GM18951 (cell line): ENCODE results near the gene KDM3A.

Experiments used
- POLR2A ChIP-seq: IDR thresholded peaks from 4 replicates; pipeline ENCODE4 v1.6.1; 2011; ENCODE audit warnings: mild to moderate bottlenecking; ENCODE audit not compliant: insufficient read length, insufficient read depth; ENCODE audit errors: extremely low read depth
- in situ Hi-C: fragments of 300-500 bp; cut with MboI; formaldehyde crosslinking; loops from one replicate; pipeline ENCODE4 v1.12.0; 2022; ENCODE audit warnings: low sequenced_read_pairs, mixed read lengths, inconsistent platforms; ENCODE audit not compliant: unreplicated experiment

Gene KDM3A

DNA sequence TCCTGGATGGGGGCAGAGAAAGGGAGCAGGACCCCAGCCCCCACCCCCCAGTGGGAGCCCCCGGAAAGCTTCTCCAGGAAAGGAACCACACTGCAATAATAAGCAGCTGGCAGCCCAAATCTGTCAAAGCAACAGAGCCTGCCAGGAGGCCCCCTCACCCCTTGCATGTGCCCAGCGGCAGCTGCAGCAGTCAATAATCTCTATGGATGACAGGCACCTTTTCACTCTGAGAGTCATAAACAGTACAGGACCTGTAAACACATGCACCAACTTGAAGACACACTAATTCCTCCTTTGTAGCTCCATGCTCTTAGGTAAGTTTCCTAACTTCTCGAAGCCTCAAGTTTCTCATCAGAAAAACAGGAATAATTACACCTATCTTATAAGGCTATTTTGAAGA, 26.2 kb upstream of the KDM3A start:
- in situ Hi-C loops, result no loop called here
- no peak for TF ChIP-seq POLR2A

DNA sequence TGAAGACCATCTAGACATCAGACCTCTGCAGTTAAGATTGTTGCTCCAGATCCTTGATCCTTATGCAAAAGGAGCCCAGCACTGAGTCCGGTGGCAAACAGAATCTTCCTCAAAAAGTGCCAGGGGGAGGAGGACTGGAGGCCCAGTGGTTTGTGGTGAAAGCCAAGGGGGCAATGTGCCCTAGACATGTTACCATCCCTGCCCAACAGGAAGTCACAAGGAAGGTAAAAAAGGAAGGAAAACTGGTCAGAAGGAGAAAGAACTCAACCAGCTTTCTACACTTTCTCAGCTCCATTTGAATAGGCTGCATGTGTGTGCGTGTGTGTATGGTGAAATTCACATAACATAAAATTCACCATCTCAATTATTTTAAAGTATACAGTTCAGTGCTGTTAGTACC, 25.0 kb upstream of the KDM3A start:
- TF ChIP-seq POLR2A, result no peak
- in situ Hi-C loops, result no loop called here

DNA sequence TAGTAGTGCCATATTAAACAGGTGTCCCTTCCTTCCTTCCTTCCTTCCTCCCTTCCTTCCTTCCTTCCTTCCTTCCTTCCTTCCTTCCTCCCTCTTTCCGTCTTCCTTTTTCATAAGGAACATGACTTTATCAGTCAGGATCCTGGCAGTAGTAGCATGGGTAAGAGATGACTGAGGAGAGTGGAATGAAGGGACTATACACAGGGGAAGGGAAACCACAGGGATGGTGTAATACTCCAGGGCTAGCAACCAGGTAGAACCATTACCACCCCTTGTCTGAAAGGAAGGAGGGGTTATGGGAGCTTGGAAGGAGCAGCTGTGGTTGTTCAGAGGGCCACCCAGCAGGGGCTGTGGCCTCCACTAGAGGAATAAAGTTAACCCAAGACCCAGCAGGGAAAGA, 23.2 kb upstream of the KDM3A start:
- TF ChIP-seq POLR2A, result no peak
- in situ Hi-C loops, result no loop called here

DNA sequence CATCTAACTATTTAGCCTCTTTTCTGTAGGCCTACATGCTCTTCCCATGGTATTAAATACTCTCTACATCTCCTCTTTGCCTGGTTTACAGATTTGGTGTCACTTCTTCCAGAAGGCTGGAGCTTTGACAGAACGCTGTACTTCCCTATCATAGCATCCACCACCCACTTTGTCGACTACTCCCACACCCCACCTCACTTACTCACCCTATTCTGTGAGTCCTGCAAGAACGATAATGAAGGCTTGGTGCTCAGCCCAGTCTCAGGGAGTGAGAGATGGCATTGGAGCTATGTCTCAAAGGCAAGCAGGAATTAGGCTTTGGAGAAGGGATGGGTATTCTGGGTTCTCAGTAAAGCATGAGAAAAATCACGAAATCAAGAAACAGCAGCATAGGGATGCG, 20.3 kb upstream of the KDM3A start:
- TF ChIP-seq POLR2A, result no peak
- in situ Hi-C loops, result no loop called here

DNA sequence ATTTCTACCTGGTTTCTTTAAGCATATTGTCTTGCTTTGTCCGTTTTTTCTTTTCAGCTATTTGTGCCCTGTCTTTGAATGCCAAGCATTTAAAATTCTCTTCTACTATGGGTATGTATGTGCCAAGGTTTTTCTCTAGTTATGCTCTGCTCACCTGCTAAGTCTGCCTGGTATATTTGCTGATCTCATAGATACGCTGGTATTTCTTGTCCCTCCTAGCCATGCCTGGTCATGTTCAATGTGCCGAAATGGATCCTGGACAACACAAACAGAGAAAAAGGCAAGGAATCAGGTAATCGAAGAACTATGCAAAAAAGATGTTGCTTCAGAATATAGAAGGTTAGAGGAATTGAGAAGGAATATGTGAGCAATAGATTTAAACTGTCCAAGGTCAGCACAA, 14.9 kb upstream of the KDM3A start:
- TF ChIP-seq POLR2A, result no peak
- in situ Hi-C loops, result no loop called here

DNA sequence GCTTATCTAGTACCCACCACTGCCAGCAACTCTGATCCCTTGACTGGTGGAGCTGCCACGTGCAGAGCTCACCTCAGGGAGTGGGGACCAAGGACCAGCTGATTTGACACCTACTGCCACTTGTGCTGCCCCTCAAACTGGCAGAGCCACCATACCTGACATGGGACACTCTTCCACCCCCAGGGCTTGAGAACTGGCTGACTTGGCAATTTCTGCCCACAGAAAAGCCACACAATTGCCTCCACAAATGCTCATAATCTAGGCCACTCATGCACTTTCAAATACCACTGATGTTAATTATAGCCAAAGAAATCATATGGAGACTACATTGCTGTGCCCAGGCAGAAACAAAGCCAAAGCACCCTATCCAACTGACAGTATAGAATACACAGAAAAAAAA, 11.8 kb upstream of the KDM3A start:
- in situ Hi-C loops, result no loop called here
- TF ChIP-seq POLR2A, result no peak

DNA sequence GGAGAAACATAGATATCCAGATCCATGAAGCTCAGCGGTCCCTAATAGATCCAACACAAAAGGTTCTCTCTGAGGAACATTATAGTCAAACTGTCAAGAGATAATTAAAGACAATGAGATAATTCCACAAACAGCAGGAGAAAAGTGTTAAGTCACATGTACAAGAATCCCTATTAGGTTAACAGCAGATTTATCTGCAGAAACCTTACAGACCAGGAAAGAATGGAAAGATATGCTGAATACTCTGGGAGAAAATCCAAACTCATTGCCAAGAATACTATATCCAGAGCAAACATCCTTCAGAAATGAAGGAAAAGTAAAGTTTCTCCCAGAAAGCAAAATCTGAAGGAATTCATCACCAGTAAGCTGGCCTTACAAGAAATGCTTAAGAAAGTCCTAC, 10.8 kb upstream of the KDM3A start:
- in situ Hi-C loops, result no loop called here
- TF ChIP-seq POLR2A, result no peak

DNA sequence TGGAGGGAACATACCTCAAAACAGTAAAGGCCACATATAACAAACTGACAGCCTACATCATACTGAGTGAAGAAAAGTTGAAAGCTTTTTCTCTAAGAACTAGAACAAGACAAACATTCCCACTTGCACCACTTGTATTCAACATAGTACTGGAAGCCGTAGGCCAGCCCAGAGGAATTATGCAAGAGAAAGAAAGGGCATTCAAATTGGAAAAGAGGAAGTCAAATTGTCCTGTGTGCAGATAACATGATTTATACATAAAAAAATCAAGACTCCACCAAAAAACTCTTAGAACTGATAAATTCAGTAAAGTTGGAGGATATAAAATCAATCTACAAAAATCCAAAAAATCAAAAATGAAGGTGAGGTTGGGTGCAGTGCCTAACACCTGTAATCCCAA, 8.0 kb upstream of the KDM3A start:
- in situ Hi-C loops, result no loop called here
- no peak for TF ChIP-seq POLR2A

DNA sequence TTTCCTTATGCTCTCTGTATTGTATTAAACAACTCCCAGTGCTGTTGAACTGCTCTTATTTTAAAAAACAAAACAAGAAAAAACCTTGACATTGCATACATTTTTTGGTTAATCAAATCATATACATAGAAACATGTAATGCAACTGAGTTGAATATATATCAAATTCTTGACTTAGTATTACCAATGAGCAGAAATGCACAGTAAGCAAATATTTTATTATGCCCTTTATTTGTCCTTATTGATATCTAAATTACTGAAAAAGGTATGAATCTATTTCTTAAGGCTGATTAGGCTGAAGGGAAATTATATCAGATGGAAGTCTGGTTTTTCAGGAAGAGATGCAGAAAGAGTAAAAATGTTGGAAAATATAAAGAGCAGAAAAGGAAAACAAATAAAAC, 6.9 kb upstream of the KDM3A start:
- no peak for TF ChIP-seq POLR2A
- in situ Hi-C loops, result no loop called here

DNA sequence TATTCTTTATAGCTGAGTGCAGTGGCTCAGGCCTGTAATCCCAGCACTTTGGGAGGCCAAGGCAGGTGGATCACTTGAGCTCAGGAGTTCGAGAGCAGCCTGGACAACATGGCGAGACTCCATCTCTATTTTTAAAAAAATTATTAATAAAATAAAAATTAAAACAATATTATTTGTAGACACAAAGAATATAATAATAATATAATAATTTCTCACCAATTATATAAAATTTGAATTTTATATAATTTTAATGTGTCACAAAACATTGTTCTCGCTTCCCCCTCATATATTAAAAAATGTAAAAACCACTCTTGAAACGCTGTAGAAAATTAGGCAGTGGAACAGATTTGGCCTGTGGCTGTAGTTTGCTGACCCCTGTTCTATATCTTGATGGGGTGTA, 5.6 kb upstream of the KDM3A start:
- TF ChIP-seq POLR2A, result no peak
- in situ Hi-C loops, result no loop called here

DNA sequence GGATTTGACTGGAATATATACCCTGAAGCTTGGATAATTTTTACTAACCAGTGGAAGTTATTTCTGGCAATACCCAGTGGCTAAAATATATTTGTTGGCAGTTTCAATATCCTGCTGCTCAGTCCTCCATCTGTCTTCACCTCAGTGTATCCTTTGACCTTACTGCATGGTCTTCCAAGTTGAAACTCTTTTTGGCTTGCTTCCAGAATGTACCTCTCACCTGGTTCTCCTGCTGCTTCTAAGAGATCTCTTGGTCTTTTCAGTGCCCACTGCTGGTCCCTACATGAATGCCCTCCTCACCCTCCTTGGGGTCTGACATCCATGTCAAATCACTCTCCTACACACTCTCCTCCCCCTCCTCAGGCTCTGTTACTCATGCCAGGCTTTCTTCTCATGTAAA, 4.8 kb upstream of the KDM3A start:
- in situ Hi-C loops, result no loop called here

DNA sequence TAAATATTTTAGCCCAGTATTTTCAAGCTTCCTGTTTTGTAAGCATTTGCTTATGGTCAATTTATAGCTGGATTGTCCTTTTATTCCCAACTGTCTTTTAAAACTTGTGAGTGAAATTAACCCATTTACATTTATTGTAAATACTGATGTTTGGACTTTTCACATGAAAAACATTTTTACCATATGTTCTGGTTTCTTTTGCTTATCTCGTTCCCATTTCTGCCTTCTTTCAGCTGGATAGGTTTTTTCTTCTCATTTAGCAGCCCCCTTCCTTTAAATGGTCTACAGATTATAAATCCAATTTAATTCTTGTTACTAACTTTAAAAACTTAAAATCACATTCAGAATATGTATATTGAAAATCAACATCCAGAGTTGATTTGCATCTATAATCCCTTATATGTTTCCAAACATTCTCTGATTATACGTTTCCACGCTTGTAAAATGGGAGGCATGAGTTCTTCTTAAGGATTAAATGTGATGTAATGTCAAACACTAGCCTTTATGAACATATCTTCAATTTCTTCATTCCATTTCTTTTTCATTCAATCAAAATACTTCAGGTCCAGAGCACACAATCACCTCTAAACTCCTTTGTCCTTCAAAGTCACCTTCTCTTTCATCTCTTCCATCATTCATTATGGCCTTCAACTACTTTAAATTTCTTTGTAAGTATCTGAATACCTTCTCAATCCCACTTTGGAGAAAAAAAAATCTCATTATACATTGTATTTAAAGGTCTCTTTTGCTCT, 1.1 kb upstream of the KDM3A start:
- no peak for TF ChIP-seq POLR2A
- in situ Hi-C loops, result no loop called here

More for the DNA sequence above, 4.8 kb upstream of the KDM3A start:
- no peak for TF ChIP-seq POLR2A

DNA sequence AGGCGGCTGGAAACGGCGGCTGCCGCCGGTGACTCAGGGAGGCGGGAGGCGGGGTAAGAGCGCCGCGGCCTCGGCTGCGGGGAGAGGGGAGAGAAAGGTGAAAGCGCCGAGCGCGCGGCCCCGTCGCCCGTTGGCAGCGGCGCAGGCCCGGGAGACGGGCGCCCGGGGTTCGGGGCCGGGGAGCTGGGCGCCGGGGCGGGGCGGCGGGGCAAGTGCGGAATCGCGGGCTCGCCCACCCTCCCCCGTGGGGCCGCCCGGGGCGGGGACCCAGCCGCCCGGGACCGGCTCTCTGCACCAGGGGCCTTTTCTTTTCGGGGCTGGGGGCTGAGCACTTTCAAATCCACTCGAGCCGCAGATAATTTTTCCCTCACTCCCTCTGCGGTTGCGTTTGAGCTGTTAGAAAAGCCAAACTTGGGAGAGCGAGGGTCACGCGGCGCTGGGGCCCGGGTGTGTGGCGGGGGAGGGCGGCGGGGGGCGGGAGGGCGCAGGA, 266 bp downstream of the KDM3A start:
- in situ Hi-C loops, result no loop called here
- TF ChIP-seq POLR2A, result peak; percentile 89

DNA sequence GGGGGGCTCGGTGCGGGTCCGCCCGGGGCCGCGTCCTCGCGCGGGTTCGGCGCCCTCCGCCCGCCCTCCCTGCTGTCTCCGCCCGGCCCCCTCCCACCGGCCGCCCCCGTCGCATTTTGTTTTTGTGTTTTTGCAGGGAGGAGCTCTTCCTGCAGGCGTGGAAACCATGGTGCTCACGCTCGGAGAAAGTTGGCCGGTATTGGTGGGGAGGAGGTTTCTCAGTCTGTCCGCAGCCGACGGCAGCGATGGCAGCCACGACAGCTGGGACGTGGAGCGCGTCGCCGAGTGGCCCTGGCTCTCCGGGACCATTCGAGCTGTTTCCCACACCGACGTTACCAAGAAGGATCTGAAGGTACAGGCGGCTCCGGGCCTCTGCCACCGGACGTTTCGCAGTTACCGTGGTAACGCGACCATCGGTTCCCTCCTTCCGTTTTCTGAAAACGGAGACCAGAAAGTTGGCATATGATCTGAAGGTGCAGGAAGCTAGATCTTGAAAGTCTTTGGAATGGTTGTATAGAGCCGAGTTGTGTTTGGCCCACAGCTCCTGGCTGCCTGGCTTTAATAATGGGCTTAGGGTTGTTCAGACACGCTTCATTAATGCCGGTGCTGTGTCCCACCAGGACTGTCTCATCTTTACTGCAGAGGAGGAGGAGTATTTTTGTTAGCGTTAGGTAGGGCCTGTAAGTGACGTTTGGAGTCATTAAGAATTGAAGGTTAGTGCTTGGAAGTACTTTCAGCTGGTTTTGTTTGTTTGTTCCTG, 891 bp downstream of the KDM3A start:
- in situ Hi-C loops, result no loop called here
- no peak for TF ChIP-seq POLR2A
